Endometrium (tissue), 2 donors: ENCODE data around the gene STXBP6.
"Not testable (repeated sequence)": the region's sequence is repeated elsewhere in the genome, so short reads cannot be mapped to it uniquely, and the experiment has no call there.

Experiments used
- FAIRE-seq: peaks from 2 replicates; lab custom pipeline; 2012; peaks lifted over from hg19 to GRCh38; lab: Jason Lieb, UNC
- donor health status: control.
- donor health status: control.

The STXBP6 gene

DNA sequence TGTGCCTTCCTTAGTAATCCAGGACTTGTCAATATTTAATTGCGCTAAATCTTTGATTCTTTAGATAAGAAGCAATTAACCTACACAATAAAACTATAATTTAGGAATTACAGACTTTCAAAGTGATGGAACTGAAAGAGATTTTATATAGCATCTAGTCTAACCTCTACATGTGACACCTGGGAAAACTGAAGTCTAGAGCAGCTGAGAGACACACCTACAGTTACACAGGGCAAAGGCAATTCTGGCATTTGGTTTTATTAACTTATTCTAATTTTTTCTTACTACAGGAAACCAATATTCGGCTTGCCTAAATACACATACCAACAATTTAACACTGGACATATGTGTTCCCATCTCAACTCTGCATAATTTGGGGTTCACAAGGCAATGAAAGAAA, 196.5 kb downstream of the STXBP6 start:
- FAIRE-seq, result no peak

DNA sequence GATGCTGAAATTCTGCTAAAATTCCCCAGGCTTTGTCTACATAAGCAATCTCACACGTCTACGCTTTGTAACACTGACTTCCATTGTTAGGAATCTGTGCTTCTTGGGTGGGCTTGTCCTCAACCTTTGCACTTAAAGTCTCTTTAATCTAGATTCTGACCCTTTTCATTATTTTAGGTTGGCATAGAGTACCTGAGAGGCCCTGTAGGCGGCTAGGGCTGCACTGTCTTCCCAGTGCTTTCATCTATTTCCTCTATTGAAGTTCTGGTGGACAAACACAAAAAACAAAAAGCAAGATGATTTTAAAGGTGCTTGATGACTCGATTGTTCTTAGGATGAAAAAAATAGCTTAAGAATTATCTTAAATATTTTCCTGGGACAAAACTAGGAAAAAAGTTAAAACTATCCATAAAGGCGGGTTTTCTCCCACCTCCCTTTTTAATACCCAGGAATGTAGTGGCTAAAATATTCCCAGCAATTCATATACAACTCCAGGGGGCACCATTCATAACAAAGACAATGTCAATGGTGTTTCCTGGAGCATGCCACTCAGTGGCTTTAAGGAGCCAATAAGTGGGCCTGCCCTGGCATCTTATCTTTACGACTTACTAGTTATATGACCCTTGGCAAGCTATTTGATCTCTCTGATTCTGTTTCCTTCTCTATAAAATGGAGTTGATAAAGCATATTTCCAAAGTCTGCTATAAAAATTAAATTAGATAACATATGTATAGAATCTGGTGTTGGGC, 197.5 kb downstream of the STXBP6 start:
- no peak for FAIRE-seq

DNA sequence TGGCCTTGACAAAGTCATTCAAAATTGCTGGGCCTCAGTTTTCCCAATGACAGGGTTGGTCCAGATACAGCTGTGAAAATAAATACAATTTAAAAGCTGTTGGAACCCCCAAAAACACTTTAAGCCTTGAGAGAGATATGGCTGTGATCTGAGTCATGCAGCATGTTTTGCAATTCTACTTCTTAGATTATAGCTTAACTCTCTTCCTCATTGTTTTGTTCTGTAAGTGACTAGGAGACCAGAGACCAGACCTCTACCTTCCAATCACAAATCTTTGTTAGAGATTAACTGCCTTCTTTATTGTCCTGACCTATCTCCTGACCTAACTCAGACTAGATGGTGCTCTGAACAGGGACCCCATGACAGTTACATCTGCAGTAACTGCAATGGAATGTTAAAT, 198.1 kb downstream of the STXBP6 start:
- no peak for FAIRE-seq

GRCh38 chr14:24851406-24851805, 198.5 kb downstream of the STXBP6 start:
- no peak for FAIRE-seq

GRCh38 chr14:24850072-24850471, 199.9 kb downstream of the STXBP6 start:
- FAIRE-seq, result no peak

- no peak for FAIRE-seq
Measured at GRCh38 chr14:24849471-24849870, 200.5 kb downstream of the STXBP6 start.

DNA sequence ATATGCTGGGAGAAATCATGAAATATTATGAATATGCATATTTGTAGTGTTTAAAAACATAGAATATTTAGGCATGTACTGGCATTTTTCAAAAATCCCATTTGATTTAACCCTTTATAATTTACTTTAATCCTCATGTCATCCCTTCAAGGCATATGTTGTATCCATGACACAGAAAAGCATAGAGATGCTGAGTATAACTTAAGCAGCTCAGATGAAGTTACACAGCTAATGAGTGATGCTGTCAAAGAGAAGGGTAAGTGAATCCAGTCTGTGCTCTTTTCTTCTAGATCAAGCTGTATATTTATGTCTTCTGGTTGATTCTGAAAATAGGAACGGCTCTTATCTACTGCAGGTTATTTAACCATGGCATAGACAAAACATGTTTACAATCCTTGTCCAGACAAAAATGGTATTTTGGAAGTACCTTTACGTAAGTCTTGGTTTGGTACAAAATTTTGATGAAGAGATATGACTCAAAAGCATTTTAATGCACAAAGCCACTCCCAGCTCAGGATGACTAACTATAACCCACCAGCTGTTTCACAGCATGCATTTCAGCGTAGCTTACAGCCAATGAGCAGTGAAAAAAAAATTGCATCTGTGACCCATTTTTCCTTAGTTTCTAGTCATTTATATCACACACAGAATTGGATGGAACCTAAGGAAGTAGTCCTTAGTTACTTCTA, 201.7 kb downstream of the STXBP6 start:
- FAIRE-seq, result no peak

GRCh38 chr14:24847568-24848095, 202.3 kb downstream of the STXBP6 start:
- no peak for FAIRE-seq

DNA sequence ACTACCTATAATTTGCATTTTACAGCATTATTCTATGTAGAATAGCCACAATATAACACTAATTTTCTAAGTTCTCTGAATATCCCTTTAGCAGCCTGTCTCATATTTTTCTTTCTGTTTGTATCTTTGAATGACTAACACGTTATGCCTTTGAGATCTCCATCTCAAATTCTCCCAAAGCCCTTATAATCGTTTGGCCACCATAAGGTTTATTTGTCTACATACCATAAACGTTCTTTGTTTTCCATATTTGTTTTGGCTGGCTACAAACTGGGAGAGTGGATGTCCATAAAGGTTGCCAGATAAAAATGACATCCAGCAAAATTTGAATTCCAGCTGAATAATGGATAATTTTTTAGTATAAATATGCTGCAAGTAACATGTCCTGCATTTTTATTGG, 203.7 kb downstream of the STXBP6 start:
- no peak for FAIRE-seq

GRCh38 chr14:24845851-24846250, 204.1 kb downstream of the STXBP6 start:
- no peak for FAIRE-seq

DNA sequence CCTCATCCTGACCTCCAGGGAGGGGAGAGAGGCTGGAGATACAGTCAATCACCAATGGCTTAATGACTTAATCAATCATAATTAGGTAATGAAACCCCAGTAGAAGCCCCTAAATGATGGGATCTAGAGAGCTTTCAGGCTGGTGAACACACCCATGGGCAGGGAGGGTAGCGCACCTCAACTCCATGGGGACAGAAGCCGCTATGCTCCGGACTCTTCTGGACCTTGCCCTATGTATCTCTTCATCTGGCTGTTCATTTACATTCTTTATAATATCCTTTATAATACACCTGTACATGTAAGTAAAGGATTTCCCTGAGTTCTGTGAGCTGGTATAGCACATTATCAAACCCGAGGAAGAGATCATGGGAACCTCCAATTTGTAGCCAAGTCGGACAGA, 205.9 kb downstream of the STXBP6 start:
- no peak for FAIRE-seq

- no peak for FAIRE-seq
Measured at GRCh38 chr14:24843494-24843893, 206.5 kb downstream of the STXBP6 start.

DNA sequence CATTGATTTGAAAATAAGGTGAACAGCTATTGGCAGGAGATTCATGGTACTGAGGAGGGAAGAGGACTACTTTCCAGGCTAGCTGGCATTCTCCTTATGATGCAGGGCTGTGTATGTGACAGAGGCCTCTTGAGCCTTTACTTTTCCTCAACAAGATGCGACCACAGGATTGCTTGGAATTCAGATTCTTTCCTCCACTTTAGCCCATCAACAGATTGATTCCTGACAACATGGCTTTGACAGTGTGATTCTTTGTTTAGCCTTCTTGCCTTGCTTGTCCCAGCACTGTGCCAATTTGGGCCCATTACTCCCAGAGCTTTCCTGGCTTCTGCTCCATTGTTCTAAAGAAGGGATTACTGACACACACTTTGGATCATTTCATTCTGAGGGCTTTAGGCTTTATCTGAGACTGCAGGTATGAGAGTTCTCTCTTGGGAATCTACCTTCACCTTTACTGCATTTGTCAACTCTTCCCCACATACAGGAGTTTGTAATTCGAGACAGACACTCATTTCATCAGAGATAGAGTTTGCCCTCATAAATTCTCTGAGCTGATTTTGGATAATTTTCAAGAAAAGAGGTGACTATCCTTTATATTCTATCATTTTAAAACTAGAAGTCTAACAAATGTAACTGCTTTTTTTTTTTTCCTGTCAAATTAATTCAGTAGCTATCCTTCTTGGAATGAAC, 209.6 kb downstream of the STXBP6 start:
- FAIRE-seq, result no peak

DNA sequence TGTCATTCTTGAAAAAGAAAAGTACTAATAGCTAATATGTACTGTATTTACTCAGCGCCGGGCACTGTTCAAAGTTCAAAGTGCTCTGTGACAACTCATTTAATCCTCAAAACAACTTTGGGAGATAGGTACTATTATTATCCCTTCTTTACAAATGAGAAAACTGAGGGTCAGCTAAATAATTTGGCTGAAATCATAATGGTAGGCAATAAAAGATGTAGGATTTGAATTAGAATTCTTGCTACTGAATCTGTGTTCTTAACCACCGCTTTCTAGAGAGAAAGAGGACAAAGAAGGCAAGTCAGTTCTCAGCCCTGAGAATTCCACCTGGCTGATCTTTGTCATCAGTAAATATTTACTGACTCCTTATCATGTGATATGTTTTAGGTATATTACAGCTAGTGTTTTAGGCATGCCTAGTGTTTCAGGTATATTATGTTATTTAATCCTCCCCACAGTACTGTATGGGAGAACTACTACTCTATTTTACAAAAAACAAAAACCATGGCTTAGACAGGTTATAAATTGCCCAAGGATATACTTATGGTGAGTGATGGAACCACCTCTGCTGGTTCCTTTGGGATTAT, 210.2 kb downstream of the STXBP6 start:
- no peak for FAIRE-seq

DNA sequence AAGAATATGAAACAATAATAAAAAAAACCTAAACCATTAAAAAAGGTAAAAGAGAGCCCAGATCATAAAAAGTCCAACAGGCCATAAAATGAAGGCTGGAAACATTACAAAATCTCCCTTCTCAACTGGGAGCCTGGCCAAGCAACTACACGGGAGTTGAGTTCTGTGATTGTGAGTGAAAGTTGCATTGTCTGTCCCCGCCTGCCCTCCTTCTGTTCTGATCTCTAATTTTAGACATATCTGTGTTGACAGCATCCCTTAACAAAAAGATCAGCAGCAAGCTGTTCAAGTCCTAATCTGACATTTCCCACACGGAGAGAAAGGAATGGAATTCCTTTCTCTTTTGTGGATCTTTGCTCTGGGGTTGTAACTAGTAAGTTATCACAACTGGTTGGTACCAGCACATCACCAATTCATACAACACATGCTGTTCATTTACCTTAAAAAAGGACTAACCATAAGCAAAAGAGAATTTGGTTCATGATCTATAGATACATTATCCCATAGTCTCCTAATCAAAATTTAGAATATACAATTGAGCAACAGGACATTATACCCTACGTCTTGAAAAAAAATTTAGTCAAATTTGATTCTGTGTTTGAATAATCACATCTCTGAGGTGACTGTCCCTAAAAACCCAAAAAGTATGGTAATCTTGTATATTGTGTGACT, 210.9 kb downstream of the STXBP6 start:
- no peak for FAIRE-seq

DNA sequence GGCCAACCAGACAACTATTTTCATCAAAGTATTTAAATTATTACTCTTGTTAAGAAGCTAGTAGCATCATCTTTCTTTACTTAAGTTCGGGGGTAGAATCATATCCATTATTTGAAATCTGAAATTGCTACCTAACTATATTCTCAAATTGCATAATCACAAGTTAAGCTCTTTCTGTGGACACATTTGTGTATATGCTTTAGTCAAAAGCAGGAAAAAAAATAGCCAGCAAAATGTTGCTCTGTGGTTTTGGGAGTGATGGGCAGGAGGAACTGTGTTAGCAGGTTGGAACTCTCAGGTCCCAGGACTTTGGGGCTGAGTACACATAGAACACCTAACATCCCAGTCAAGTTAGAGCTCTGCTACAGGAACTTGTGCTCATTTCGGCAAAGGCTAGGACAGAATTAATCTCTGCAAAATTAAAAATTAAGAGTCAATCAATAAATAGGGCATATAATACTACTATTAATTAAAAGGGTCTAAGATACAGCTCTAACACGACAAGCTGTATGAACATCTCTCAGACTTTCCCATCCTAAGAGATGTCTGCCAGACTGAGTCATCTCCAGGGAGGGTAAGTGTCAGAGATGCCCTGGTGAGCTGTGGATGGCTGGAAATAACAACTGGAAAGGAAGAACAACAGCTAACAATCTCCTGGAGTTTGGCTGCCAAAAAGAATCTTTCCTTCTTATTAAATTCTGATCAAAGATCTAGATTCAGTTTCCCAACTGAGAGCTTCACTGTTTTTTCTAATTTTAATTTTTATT, 212.5 kb downstream of the STXBP6 start:
- no peak for FAIRE-seq

DNA sequence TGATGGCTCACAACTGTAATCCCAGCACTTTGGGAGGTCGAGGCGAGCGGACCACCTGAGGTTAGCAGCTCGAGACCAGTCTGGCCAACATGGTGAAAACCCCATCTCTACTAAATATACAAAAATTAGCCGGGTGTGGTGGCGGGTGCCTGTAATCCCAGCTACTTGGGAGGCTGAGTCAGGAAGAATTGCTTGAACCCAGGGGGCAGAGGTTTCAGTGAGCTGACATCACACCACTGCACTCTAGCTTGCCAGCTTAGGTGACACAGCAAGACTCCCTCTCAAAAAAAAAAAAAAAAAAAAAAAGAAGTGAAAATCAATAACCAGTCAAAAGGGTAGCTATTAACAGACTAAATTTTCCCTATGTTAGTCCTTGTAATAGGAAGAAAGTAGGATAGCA, 213.6 kb downstream of the STXBP6 start:
- FAIRE-seq, result not testable (repeated sequence)

GRCh38 chr14:24834956-24835355, 215.0 kb downstream of the STXBP6 start:
- FAIRE-seq, result no peak

GRCh38 chr14:24833385-24833784, 216.6 kb downstream of the STXBP6 start:
- FAIRE-seq, result no peak

- no peak for FAIRE-seq
Measured at GRCh38 chr14:24831677-24832076, 218.3 kb downstream of the STXBP6 start.

- no peak for FAIRE-seq
Measured at GRCh38 chr14:24829862-24830261, 220.1 kb downstream of the STXBP6 start.
